NCI-H2196 (cell line): ENCODE data around the gene ZSWIM5.
"Not testable (repeated sequence)": the region's sequence is repeated elsewhere in the genome, so short reads cannot be mapped to it uniquely, and the experiment has no call there.

Experiments used
- DNase-seq: peaks from one replicate; lab custom pipeline; 2025; ENCODE audit not compliant: unreplicated experiment; lab: John Stamatoyannopoulos, UW

ZSWIM5 gene

DNA sequence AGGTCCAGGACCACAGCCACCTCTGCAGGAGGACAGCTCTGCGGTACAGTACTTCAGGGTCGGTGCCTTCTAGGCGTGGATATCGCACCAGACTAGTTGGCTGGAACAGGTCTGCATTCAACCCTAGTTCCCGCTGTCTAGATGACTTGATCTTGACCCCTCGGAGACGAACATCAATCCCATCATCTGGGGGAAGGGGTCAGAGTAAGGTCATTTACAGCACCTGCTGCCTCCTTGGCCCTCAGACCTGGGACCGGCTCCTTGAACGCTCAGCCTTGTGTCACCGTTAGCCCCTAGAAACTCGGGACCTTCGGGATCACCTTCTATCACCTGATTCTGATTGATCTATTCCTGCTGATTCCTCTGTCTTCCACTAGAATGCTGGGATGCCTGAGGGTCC, 197.9 kb downstream of the ZSWIM5 start:
- no peak for DNase-seq

DNA sequence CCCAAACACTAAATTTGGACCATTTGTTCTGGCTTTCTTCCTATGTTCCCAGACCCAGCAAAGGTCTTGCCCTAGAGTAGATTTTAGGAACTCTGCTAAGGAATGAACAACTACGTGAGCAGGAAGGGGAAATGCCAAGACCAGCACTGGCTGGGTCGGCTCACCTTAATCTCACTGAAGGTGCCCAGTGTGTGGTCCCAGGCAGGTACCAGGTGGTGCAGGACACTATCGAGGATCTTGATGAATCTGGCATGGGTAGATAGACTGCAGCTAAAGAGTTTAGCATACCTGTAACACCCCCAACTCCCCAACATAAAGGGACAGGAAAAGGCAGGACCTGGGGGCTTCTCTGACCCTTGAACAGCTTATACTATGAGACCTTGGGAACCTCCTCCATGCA, 198.3 kb downstream of the ZSWIM5 start:
- no peak for DNase-seq

DNA sequence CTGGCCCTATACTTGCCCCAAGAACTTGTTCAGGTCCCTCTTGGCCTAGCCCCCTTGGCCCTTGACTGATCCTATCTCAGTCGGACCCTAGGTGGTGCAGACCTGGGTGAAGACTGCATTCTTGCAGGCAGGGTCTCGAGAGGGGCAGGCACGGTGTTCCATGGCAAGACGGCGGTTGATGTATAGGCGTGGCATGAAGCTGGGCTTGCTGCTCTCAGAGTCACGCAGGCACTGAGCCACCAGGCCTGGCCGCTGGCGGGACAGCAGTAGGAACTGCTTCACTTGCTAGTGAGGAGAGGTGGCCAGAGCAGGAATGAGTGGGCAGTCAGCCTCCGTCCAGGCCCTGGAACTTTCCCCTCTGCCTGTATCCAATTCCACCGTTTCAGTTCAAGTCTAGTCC, 199.1 kb downstream of the ZSWIM5 start:
- DNase-seq, result no peak

DNA sequence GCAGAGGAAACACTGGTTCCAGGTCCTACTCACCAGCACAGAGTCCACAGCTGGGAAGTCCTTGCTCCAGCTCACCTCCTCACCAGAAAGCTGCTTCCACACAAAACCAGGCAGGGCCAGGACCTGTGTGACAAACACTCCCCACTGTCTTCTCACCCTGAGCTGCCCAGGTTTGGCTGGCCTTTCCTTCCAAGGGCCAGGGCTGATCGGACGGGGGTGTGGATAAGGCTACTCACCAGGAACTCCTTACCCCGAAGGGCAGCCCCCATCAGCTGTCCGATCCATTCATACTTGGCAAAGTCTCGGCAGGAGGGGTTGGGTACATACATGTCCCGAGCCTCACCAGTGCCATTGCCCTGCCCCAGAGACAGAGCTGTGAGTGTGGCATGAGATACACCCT, 200.6 kb downstream of the ZSWIM5 start:
- DNase-seq, result no peak

DNA sequence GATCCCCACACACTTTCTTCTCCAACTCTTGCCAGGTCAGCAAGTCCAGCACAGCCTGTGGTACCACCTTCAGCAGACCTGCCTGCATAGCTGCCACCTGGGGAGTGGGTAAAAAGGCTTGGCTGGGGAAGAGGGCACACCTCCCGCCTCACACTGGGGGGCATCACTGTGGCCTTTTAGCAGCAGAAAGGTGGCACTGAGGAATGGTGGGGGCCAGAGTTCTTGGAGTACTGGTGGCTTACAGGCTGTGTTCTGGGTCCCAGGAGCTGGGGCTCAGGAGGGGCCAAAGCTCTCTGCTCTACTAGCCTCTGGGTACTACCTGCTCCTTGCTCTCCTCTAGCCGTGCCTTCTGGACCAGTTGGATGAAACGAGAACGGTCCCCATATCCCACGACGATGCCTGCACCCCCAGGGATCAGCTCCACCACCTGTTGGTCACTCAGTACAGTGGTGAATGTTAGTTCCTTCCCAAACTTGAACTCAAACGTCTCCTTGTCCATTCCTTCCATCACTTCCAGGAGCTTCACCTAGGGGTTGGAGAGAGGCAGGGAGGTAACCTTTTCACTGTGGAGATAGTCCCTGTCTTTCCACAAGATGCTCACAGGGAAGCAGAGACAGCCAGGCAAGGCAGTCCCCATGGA, 202.0 kb downstream of the ZSWIM5 start:
- no peak for DNase-seq

DNA sequence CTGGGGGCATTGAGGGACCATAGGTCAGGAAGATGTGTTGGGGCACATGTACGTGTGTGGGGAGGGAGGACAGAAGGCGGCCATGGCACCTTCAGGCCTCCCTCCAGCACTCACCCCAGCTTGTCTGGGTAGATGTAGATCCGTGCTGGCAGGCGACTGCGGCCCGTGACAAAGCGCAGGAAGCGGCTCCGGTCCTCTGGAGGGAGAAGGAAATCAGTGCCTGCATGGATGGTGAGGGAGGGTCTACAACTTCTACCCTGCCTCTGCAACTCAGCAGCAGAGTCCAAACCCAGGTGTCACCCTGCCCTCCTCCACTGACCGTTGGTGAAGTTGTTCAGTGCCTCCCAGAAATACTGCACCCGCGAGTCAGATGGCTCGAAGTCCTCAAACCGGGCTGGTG, 202.7 kb downstream of the ZSWIM5 start:
- no peak for DNase-seq

DNA sequence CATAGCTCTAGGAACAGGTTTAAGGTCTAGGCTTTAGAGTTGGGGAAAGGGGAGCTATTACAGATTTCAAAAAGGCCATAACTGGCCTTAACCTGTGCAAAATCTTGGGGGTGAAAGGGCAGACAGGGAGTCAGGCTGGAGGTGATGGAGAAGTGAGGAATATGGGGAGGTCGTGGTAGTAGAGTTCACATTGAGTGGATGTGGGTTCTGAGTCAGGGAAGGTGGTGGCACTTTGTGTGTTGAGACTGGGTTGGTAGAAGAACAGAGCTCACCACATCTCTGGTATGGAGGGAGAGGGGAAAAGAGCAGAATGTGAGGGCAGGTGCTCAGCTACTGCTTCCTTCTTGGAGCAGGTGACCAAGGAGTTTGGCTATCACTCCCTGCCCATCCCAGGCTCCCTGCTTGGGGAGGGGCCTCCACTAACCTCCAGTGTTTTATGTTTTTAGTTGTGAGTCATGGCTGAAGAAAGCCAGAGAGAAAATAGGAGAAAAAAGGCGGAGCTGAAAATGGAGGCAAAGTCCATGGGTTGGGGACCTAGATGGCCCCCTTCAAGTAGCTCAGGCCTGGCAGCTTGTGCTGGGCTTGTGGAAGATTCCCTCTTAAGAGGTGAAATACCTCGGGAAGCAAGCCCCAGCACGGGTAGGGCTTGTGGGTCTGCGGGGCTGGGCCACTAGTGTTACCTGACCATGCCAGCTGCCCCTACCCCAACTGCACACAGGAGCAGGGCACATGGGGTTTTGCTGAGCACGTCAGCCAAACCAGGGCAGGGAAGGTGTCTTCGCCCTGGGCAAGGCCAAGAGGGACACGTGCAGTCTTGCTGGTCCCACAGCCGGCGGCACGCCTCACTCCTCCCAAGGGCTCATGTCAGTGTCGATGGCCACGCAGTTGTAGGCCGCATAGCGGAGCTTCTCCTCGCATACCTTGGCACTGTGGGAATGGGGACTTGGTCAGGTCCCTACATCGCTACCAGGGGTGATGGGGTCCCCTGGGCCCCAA, 203.5 kb downstream of the ZSWIM5 start:
- DNase-seq, result no peak

DNA sequence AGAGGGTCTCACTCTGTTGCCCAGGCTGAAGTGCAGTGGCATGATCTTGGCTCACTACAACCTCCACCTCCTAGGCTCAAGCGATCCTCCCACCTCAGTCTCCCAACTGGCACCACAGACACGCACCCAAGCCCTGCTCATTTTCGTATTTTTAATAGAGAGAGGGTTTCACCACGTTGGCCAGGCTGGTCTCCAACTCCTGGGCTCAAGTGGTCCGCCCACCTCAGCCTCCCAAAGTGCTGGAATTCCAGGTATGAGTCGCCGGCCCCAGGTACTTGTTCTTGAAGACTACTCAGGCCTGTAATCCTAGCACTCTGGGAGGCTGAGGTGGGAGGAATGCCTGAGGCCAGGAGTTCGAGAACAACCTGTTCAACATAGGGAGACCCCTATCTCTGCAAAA, 204.8 kb downstream of the ZSWIM5 start:
- DNase-seq, result not testable (repeated sequence)

DNA sequence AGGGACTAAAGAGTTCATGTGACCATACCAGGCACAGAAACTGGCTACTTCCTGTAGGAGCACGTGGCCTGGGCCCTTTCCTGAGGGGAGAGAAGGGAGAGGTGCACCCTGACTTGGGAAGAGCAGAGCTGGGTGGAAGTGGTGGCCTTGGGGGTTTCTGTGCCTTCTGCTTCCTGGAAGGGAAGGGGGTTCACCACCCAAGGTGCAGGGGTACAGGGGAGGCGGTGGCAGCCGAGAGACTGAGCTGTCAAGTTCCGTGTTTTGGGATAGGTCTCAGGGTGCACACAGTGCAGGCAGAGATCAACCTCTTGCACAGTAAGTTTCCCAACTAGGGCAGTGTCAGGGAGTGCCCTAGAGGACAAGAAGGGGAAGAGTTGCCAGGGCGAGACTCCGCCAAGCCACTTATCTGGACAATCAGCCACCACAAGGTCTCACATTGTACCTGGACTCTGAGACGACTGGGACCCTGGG, 205.4 kb downstream of the ZSWIM5 start:
- no peak for DNase-seq

DNA sequence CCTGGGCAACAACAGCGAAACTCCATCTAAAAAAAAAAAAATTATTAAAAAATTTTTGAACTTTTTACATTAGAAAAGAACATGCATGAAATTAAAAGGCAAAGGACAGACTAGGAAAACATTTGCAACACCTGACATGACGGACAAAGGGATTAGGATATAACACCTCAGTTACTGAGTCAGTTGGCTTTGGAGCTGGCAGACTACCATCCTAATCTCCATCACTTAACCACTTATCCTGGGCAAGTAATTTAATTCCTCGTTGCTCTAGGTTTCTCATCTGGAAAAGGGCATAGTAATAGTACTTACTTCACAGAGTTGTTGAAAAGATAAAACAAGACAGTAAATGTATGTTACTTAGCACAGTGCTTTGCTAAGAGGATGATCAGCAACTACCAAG, 207.2 kb downstream of the ZSWIM5 start:
- no peak for DNase-seq

DNA sequence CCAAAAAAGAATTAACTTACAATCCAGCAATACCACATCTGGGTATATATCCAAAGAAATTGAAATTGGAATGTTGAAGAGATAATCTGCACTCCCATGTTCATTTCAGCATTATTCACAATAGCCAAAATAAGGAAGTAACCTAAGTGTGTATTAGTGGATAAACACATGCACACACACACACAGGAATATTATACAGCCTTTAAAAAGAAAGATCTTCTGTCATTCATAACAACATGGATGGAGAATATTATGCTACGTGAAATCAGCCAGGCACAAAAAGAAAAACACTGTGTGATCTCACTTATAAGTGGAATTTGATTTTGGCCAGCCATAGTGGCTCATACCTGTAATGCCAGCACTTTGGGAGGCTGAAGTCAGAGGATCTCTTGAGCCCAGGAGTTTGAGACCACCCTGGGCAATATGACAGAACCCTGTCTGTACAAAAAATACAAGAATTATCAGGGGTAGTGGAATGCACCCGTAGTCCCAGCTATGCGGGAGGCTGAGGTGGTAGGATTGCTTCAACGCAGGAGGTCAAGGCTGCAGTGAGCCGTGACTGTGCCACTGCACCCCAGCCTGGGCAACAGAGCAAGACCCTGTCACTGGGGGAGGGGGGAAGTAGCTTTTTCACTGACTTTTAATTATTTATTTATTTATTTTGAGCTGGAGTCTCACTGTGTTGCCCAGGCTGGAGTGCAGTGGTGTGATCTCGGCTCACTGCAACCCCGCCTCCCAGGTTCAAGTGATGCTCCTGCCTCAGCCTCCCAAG, 210.8 kb downstream of the ZSWIM5 start:
- DNase-seq, result no peak

DNA sequence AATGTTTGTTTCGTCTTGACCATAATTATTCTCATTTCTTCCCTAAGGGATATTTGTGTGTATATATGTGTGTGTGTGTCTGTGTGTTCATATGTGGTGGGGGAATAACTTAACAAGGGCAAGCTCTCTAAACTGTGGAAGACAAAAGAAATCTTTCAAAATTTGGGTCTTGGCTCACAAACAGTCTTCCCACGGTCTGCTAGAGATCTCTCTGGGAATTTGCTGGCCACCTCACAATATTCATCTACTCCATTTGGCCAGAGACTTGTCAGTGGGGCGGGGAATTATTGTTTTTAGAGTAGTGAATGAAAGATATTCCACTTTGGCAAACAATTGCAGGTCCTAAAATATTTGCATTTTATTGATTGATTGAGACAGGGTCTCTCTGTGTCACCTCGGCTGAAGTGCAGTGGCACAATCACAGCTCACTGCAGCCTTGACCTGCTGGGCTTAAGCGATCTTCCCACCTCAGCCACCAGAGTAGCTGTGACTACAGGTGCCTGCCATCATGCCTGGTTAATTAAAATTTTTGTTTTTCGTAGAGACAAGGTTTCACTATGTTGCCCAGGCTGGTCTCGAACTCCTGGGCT, 212.0 kb downstream of the ZSWIM5 start:
- DNase-seq, result no peak

DNA sequence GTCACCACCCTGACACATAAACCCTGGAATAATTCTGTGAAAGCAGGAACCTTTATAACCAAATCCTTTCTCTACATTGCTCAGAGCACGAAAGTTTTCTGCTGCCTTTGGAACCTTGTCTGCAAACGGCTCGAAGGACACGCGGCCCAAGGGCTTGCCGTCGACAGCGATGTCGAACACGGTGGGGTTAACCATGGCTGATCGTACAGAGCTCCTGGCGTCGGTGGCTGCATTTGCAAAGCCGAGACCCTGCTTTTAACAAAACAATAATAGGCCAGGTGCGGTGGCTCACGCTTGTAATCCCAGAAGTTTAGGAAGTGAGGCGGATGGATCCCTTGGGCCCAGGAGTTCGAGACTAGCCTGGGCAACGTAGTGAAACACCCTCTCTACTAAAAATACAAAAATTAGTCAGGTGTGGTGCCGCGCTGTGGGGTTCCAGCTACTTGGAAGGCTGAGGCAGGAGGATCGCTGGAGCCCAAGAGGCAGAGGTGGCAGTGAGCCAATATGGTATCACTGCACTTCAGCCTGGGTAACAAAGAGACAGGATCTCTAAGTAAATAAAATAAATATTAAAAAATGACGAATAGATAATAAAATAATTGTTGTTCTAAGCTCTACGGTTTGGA, 217.8 kb downstream of the ZSWIM5 start:
- no peak for DNase-seq

DNA sequence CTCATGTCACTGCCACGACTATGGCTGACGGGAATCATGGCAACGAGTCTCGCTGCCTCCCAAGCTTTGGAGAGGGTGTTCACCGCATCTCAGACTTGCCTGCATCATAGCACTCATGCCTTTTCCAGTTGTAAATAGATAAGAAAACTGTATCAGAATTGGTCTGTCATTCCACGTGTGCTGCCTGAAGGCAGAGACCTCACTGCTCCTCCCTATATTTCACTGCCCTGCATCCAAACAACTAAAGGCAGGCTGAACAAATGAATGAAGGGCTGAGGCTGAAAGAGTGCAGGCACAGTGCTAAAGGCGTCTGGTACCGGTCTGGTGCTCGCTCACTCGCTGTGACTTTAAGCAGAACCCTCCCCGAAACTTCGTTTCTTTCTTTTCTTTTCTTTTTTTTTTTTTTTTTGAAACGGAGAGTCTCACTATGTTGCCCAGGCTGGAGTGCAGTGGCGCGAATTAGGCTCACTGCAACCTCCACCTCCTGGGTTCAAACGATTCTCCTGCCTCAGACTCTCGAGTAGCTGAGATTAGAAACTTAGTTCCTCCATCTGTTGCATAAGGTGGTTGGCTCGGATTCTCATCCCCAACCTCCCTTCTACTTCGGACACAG, 220.6 kb downstream of the ZSWIM5 start:
- no peak for DNase-seq

DNA sequence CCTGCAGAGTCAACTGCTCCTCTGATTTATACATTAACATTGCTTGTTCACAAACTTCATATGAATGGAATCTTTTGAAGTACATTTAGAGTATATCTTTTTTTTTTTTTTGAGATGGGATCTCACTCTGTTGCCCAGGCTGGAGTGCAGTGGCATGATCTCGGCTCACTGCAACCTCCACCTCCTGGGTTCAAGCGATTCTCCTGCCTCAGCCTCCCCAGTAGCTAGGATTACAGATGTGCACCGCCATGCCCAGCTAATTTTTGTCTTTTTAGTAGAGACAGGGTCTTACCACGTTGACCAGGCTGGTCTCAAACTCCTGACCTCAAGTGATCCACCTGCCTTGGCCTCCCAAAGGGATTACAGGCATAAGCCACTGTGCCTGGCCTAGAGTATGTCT, 229.0 kb downstream of the ZSWIM5 start:
- DNase-seq, result not testable (repeated sequence)

DNA sequence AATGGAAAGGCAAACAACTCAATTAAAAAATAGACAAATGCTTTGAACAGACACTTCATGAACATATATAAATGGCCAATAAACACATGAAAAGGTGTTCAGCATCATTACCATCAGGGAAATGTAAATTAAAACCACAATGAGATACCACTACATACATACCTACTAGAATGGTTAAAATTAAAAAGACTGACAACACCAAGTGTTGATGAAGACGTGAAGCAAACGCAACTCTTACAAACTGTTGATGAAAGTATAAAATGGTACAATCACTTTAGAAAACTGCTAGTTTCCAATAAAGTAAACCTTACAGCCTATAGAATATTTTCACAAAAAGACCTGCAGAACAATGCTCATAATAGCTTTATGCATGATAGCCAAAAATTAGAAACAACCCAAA, 230.2 kb downstream of the ZSWIM5 start:
- DNase-seq, result no peak

DNA sequence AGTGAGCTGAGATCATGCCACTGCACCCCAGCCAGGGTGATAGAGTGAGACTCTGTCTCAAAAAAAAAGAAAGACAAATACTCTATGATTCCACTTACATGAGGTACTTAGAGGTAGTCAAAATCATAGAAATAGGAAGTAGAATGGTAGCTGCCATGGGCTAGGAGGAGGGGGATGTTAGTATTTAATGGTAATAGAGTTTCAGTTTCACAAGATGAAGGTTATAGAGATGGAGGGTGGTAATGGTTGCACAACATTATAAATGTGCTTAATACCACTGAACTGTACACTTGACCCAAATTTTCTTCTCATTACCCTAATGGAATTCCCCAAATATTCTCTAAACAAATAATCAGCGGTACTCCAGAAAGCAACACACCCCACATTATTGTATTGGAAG, 232.8 kb downstream of the ZSWIM5 start:
- no peak for DNase-seq

DNA sequence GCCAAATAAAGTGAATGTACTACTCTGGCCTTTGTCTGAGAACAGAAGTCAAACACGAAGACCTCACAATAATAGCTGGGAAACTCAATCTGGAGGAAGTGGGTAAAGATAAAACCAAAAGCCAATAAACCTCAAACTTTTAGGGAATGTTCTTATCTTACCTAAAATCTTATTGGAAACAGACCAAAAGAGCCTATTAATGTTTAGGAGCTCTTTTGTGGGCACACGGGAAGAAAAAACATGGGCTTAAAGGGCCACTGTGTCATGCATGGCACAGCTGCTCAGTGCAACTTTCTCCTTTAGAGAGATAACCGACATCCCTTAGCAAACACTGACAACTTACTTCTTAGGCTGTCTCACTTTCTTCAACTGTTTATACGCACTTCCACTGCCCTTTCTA, 236.1 kb downstream of the ZSWIM5 start:
- no peak for DNase-seq
